ENCODE data around the gene NT5E. TPM values are rescaled to one million over a fixed set of nuclear protein-coding genes. Genes with fewer than 3 reads are reported as not detected.
"Not testable (repeated sequence)": the region's sequence is repeated elsewhere in the genome, so short reads cannot be mapped to it uniquely, and the experiment has no call there.

The NT5E gene
- total and polyA plus RNA-seq, 12 donors, result 2.9 to 14.2 (median 9.6) TPM

- no peak overlapping the region for H3K27ac ChIP-seq
- intact Hi-C loops (cut with DNase I), result no loop called here
- H3K4me1 ChIP-seq (replicated peaks in 1 of 2), result no peaks in the 10 kb centered on the region
- H3K9me3 ChIP-seq (replicated peaks in 1 of 3), result no peaks in the 10 kb centered on the region
- no peak overlapping the region for H3K4me3 ChIP-seq
- no peaks in the 10 kb centered on the region for H3K27me3 ChIP-seq
- no peak for TF ChIP-seq CTCF (IDR thresholded peaks at IDR 0.05)
- TF ChIP-seq POLR2A (IDR thresholded peaks at IDR 0.05), result no peak
- peaks cover 0 to 36% of the 10 kb centered on the region in 2 donors for H3K36me3 ChIP-seq (replicated peaks in 1 of 2)
- no peak for DNase-seq
Measured at GRCh38 chr6:85516168-85516567, 66.3 kb downstream of the NT5E start.

- H3K27me3 ChIP-seq; H3K9me3 ChIP-seq (replicated peaks in 1 of 3); H3K27ac ChIP-seq; DNase-seq; intact Hi-C loops (cut with DNase I); H3K4me3 ChIP-seq; H3K4me1 ChIP-seq (replicated peaks in 1 of 2): not testable (repeated sequence)
- H3K36me3 ChIP-seq (replicated peaks in 1 of 2), result peaks cover 0 to 21% of the 10 kb centered on the region in 2 donors
- WGBS, 4 donors, result 69 to 94% (median 89%) methylated on average over 2 of the region's 2 CpGs
Measured at GRCh38 chr6:85524281-85524680, 74.4 kb downstream of the NT5E start.

- TF ChIP-seq CTCF (IDR thresholded peaks at IDR 0.05) (peak; percentile 21 to 73 (median 56)), POLR2A (IDR thresholded peaks at IDR 0.05) (no peak)
- WGBS, 4 donors, result 29 to 42% (median 37%) methylated on average over 2 of the region's 2 CpGs
- no peaks in the 10 kb centered on the region for H3K9me3 ChIP-seq (replicated peaks in 1 of 3)
- intact Hi-C loops (cut with DNase I), result no loop called here
- H3K4me1 ChIP-seq (replicated peaks in 1 of 2), result no peaks in the 10 kb centered on the region
- H3K4me3 ChIP-seq, result no peak overlapping the region
- no peak for DNase-seq
- no peak overlapping the region for H3K27ac ChIP-seq
- peaks cover 0 to 14% of the 10 kb centered on the region in 2 donors for H3K36me3 ChIP-seq (replicated peaks in 1 of 2)
- H3K27me3 ChIP-seq, result no peaks in the 10 kb centered on the region
Measured at GRCh38 chr6:85537055-85537494, 87.2 kb downstream of the NT5E start.

GRCh38 chr6:85544776-85545175 is 94.9 kb downstream of the NT5E start:
- 93 to 98% (median 96%) methylated on average over 1 of the region's 1 CpG for WGBS, 4 donors
- no peak overlapping the region for H3K27ac ChIP-seq
- no peak overlapping the region for H3K4me3 ChIP-seq
- H3K9me3 ChIP-seq (replicated peaks in 1 of 3), result no peaks in the 10 kb centered on the region
- intact Hi-C loops (cut with DNase I), result no loop called here
- H3K27me3 ChIP-seq, result no peaks in the 10 kb centered on the region
- DNase-seq, result no peak
- TF ChIP-seq POLR2A (IDR thresholded peaks at IDR 0.05) (no peak), CTCF (IDR thresholded peaks at IDR 0.05) (no peak)
- H3K36me3 ChIP-seq (replicated peaks in 1 of 2), result peaks cover 0 to 6% of the 10 kb centered on the region in 2 donors
- no peaks in the 10 kb centered on the region for H3K4me1 ChIP-seq (replicated peaks in 1 of 2)

Other genes with a start within 250 kb of the NT5E start
- 100 to 1,000 TPM in 3 of 9 donors, 10 to 100 TPM in 6; 60.0 to 141 (median 83.4) TPM for gene SNX14, start 143.8 kb downstream of the NT5E start, total RNA-seq
- gene SNX14, start 143.8 kb downstream of the NT5E start, polyA plus RNA-seq, result 100 to 1,000 TPM in 2 of 3 donors, 10 to 100 TPM in 1; 86.6 to 192 (median 105) TPM
- 100 to 1,000 TPM in 1 of 9 donors, 10 to 100 TPM in 8; 28.2 to 103 (median 60.0) TPM for gene SYNCRIP, start 192.8 kb downstream of the NT5E start, total RNA-seq
- 100 to 1,000 TPM in 1 of 3 donors, 10 to 100 TPM in 2; 21.9 to 173 (median 28.2) TPM for gene SYNCRIP, start 192.8 kb downstream of the NT5E start, polyA plus RNA-seq